Fibroblast of lung (primary cell): Measurements from ENCODE around the gene ERICH2.

Source experiments
- CTCF ChIP-seq, 2 donors: IDR thresholded peaks in 1 of 2; conservative IDR thresholded peaks in 1 of 2; 1 replicate in 1 of 2; 2 replicates in 1 of 2; pipeline ENCODE4 v1.5.1; 2011 to 2012; ENCODE audit warnings: low read length in 2 of 2, control low read depth in 1 of 2, inconsistent platforms in 1 of 2, low read depth in 1 of 2, mild to moderate bottlenecking in 1 of 2
- EZH2 ChIP-seq: IDR thresholded peaks from 2 replicates; pipeline ENCODE4 v1.5.1; 2012; ENCODE audit warnings: low read length, control low read depth, mild to moderate bottlenecking; ENCODE audit errors: missing control alignments

- TF ChIP-seq CTCF (conservative IDR thresholded peaks at IDR 0.05 in 1 of 2, IDR thresholded peaks at IDR 0.05 in 1 of 2; ENCODE audit: low read depth in 1 of 2, low read length in 2 of 2) (no peak), EZH2 (peak; percentile 19)
Observed at GRCh38 chr2:170820757-170821530, 50.8 kb downstream of the ERICH2 start.
